A549 (cell line): ENCODE measurements around the gene PLAAT1. TPM values are rescaled to one million over a fixed set of nuclear protein-coding genes. Genes with fewer than 3 reads are reported as not detected.

ENCODE experiments used
- ATAC-seq, 2 experiments: fragments of 200-7000 bp in 1 of 2; fragments of >200 bp in 1 of 2; cut with Nextera tagmentation in 1 of 2; cut with Tn5 transposase in 1 of 2; 3 replicates each; pipeline versions ENCODE4 v1.8.0 to v1.9.1; 2018 to 2020; ENCODE audit warnings: mild to moderate bottlenecking in 1 of 2, moderate library complexity in 1 of 2
- CTCF ChIA-PET: fragments of 300-600 bp; sonication (Branson Sonifier 250); formaldehyde crosslinking; extraction: SDS; loops from one replicate; lab custom pipeline; 2021; ENCODE audit warnings: antibody characterized with exemption, inconsistent platforms; lab: Yijun Ruan, JAX
- POLR2A ChIA-PET: fragments of 350-600 bp; formaldehyde crosslinking; extraction: SDS; loops from one replicate; lab custom pipeline; 2021; ENCODE audit warnings: antibody characterized with exemption, inconsistent platforms; lab: Yijun Ruan, JAX
- DNase-seq, 2 experiments: peaks; one replicate each; pipeline versions ENCODE4 v3.0.0 to v3.0.0-alpha.2; 2011 to 2016; ENCODE audit warnings: low read depth in 1 of 2, low spot score in 1 of 2
- FAIRE-seq: peaks from 2 replicates; lab custom pipeline; 2011; peaks lifted over from hg19 to GRCh38; lab: Jason Lieb, UNC
- H3K27ac ChIP-seq, 2 experiments: fragments of >200 bp; sonication (Bioruptor Twin); formaldehyde crosslinking; 3 replicates each; pipeline ENCODE4 v1.5.1; 2016 to 2017
- H3K4me1 ChIP-seq: fragments of >200 bp; sonication (Bioruptor Twin); formaldehyde crosslinking; 3 replicates; pipeline ENCODE4 v1.6.1; 2016
- H3K4me2 ChIP-seq: fragments of >200 bp; sonication (Bioruptor Twin); formaldehyde crosslinking; 3 replicates; pipeline ENCODE4 v1.6.1; 2016
- H3K4me3 ChIP-seq: fragments of >200 bp; sonication (Bioruptor Twin); formaldehyde crosslinking; 3 replicates; pipeline ENCODE4 v1.5.1; 2016
- H3K9me3 ChIP-seq: fragments of >200 bp; sonication (Bioruptor Twin); formaldehyde crosslinking; 3 replicates; pipeline ENCODE4 v1.6.1; 2016
- BHLHE40 ChIP-seq: IDR thresholded peaks from 2 replicates; pipeline ENCODE4 v1.6.1; 2012; ENCODE audit warnings: low read depth, low read length, inconsistent platforms
- CBX8 ChIP-seq: fragments of 200-600 bp; sonication (generic); IDR thresholded peaks from 2 replicates; pipeline ENCODE4 v1.6.1; 2016
- CHD4 ChIP-seq: fragments of 200-600 bp; sonication (generic); IDR thresholded peaks from 2 replicates; pipeline ENCODE4 v1.6.1; 2016; ENCODE audit warnings: antibody characterized with exemption, mild to moderate bottlenecking, borderline replicate concordance
- CTCF ChIP-seq: fragments of >200 bp; sonication (Bioruptor Twin); formaldehyde crosslinking; IDR thresholded peaks from 3 replicates; pipeline ENCODE4 v1.5.1; 2016
- EHF ChIP-seq: fragments of 250-450 bp; sonication (Bioruptor Pico); IDR thresholded peaks from 2 replicates; pipeline ENCODE4 v1.5.0; 2020; ENCODE audit warnings: mild to moderate bottlenecking
- EHMT2 ChIP-seq: fragments of 200-600 bp; sonication (generic); IDR thresholded peaks from 2 replicates; pipeline ENCODE4 v1.6.1; 2016; ENCODE audit warnings: antibody characterized with exemption, low read depth, mild to moderate bottlenecking, moderate library complexity
- GATA3 ChIP-seq: IDR thresholded peaks from 2 replicates; pipeline ENCODE4 v1.6.1; 2012; ENCODE audit warnings: borderline replicate concordance
- HDAC2 ChIP-seq: fragments of 200-600 bp; sonication (generic); IDR thresholded peaks from 2 replicates; pipeline ENCODE4 v1.6.1; 2016
- HES2 ChIP-seq: fragments of >200 bp; sonication (Bioruptor Twin); formaldehyde crosslinking; IDR thresholded peaks from 2 replicates; pipeline ENCODE4 v1.6.1; 2016
- JUNB ChIP-seq: fragments of >200 bp; sonication (Bioruptor Twin); formaldehyde crosslinking; IDR thresholded peaks from 2 replicates; pipeline ENCODE4 v1.6.1; 2016
- KDM1A ChIP-seq: fragments of 200-600 bp; sonication (generic); IDR thresholded peaks from 2 replicates; pipeline ENCODE4 v1.6.1; 2016; ENCODE audit warnings: low read depth, mild to moderate bottlenecking
- NFE2L2 ChIP-seq: fragments of 150-350 bp; conservative IDR thresholded peaks from 2 replicates; pipeline ENCODE4 v1.6.1; 2014; ENCODE audit warnings: low read length
- RARB ChIP-seq: fragments of 250-450 bp; sonication (Bioruptor Pico); IDR thresholded peaks from 2 replicates; pipeline ENCODE4 v1.8.0; 2021; ENCODE audit warnings: mild to moderate bottlenecking, moderate library complexity
- USF2 ChIP-seq: fragments of 450-650 bp; IDR thresholded peaks from 2 replicates; pipeline ENCODE4 v1.6.1; 2014; ENCODE audit warnings: antibody characterized with exemption
- ZC3H11A ChIP-seq: fragments of 450-650 bp; IDR thresholded peaks from 2 replicates; pipeline ENCODE4 v1.6.1; 2014; ENCODE audit warnings: antibody characterized with exemption, mild to moderate bottlenecking
- ZFP36 ChIP-seq: fragments of 450-650 bp; IDR thresholded peaks from 2 replicates; pipeline ENCODE4 v1.6.1; 2014; ENCODE audit warnings: borderline replicate concordance; ENCODE audit not compliant: partially characterized antibody
- ZNF302 ChIP-seq: fragments of 250-450 bp; sonication (Bioruptor Pico); IDR thresholded peaks from 2 replicates; pipeline ENCODE4 v1.9.0; 2021; ENCODE audit warnings: inconsistent platforms, mild to moderate bottlenecking, moderate library complexity
- ZSCAN20 ChIP-seq: fragments of 250-450 bp; sonication (Bioruptor Pico); IDR thresholded peaks from 2 replicates; pipeline ENCODE4 v1.8.0; 2022; ENCODE audit warnings: mild to moderate bottlenecking, moderate library complexity
- WGBS: methylation state at CpG from one replicate; pipeline ENCODE4 v1.1.6; 2017; ENCODE audit errors: missing lambda C conversion rate; 5-methylcytosine and 5-hydroxymethylcytosine counted together
- polyA plus RNA-seq, 4 experiments: library from polyadenylated mRNA; depleted of rRNA in 3 of 4; stranded (reverse); fragments of >200 nt; fragmentation: RNase III in 1 of 4; extraction: RNeasy Plus Mini Kit Qiagen cat#74134 plus additional on column Dnase treatment in 1 of 4; gene quantifications; 2 replicates in 3 of 4; 3 replicates in 1 of 4; pipeline ENCODE4 v1.2.3, GENCODE V29; 2011 to 2017
- TF ChIP-seq, protein P1 (sequence below): fragments of 150-350 bp; IDR thresholded peaks from 2 replicates; pipeline ENCODE4 v1.6.1; 2014; ENCODE audit warnings: low read depth, mild to moderate bottlenecking, low read length

PLAAT1 gene
- polyA plus RNA-seq, 2 of the 4 experiments (the other 2 are of a cell fraction), result 0.12 TPM; not detected in 1

DNA sequence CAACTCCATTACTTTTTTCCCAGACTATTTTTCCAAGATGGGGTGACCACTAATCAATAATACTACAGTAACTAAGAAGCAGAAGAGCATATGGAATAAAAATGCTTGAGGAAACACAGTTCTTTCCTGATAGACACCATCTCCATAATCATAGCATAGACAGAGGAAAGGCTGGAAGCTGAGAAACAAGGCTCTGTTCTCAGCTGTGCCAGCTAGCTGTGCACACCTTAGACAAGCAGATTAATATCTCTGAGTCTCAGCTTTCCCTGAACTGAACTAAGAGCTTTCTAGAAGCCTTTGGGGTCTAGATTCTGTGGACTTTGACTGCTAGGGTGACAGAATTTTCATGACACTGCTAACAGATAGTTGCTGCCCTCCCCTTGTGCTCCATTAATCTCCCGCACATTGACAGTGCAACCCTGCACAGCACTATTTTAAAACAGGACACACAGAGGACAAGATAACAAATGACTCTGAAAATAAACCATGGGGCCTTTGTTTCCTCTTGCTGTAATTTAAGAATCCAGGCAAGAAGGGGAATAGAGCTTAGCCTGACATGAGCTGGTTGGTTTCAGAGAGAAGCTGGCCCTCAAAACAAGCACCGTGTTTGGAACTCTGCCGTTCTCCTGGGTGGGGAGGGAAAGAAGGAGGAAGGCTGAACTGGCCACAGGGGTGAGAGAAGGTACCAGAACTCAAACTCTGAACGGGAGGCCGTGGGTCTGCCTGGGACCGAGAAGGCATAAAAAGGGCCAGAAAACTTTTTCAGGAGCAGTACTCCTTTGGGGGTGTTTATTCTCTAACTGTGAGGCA is 70.1 kb downstream of the PLAAT1 start:
- Histone ChIP-seq H3K27ac (no peak overlapping the region), H3K4me3 (no peak overlapping the region), H3K4me1 (no peaks in the 10 kb centered on the region), H3K9me3 (no peaks in the 10 kb centered on the region), H3K4me2 (no peak overlapping the region)
- DNase-seq (no peak), FAIRE-seq (no peak), ATAC-seq (no peak)
- 18% methylated on average over 6 of the region's 6 CpGs for WGBS
- CTCF ChIA-PET, result no interaction called here
- POLR2A ChIA-PET, result no interaction called here
- no peak for TF ChIP-seq USF2
- TF ChIP-seq EHF (CRISPR knock-in tag), result no peak
- no peak for TF ChIP-seq KDM1A
- TF ChIP-seq RARB (CRISPR knock-in tag), result no peak
- TF ChIP-seq EHMT2, result no peak
- no peak for TF ChIP-seq ZC3H11A
- TF ChIP-seq, protein P1, sequence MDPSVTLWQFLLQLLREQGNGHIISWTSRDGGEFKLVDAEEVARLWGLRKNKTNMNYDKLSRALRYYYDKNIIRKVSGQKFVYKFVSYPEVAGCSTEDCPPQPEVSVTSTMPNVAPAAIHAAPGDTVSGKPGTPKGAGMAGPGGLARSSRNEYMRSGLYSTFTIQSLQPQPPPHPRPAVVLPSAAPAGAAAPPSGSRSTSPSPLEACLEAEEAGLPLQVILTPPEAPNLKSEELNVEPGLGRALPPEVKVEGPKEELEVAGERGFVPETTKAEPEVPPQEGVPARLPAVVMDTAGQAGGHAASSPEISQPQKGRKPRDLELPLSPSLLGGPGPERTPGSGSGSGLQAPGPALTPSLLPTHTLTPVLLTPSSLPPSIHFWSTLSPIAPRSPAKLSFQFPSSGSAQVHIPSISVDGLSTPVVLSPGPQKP, result no peak
- TF ChIP-seq CHD4, result no peak
- TF ChIP-seq ZSCAN20 (CRISPR knock-in tag), result no peak
- no peak for TF ChIP-seq NFE2L2
- no peak for TF ChIP-seq HES2
- no peak for TF ChIP-seq CBX8
- TF ChIP-seq JUNB, result no peak
- no peak for TF ChIP-seq HDAC2
- no peak for TF ChIP-seq CTCF
- TF ChIP-seq ZNF302 (CRISPR knock-in tag), result no peak
- no peak for TF ChIP-seq BHLHE40
- no peak for TF ChIP-seq GATA3
- TF ChIP-seq, all 56 proteins: peak for 0

- DNase-seq (no peak), ATAC-seq (no peak), FAIRE-seq (no peak)
- POLR2A ChIA-PET, result no interaction called here
- H3K27ac ChIP-seq, result no peak overlapping the region
- no peaks in the 10 kb centered on the region for H3K9me3 ChIP-seq
- H3K4me3 ChIP-seq, result no peak overlapping the region
- TF ChIP-seq ZFP36, result no peak
- no peak for TF ChIP-seq BHLHE40
- no peak for TF ChIP-seq USF2
- 2% methylated on average over 3 of the region's 3 CpGs for WGBS
- no peak overlapping the region for H3K4me2 ChIP-seq
- no peaks in the 10 kb centered on the region for H3K4me1 ChIP-seq
- CTCF ChIA-PET, result no interaction called here
Observed at GRCh38 chr3:193313061-193313958, 72.3 kb downstream of the PLAAT1 start.
